ENCODE data around the gene MEF2C.
"Not testable (repeated sequence)": the region's sequence is repeated elsewhere in the genome, so short reads cannot be mapped to it uniquely, and the experiment has no call there.

Gene MEF2C

GRCh38 chr5:88798933-88799332, 84.1 kb downstream of the MEF2C start:
- DNase-seq = not testable (repeated sequence)

- not testable (repeated sequence) for DNase-seq
These were observed 89.2 kb downstream of the MEF2C start for GRCh38 chr5:88793797-88794196.

DNA sequence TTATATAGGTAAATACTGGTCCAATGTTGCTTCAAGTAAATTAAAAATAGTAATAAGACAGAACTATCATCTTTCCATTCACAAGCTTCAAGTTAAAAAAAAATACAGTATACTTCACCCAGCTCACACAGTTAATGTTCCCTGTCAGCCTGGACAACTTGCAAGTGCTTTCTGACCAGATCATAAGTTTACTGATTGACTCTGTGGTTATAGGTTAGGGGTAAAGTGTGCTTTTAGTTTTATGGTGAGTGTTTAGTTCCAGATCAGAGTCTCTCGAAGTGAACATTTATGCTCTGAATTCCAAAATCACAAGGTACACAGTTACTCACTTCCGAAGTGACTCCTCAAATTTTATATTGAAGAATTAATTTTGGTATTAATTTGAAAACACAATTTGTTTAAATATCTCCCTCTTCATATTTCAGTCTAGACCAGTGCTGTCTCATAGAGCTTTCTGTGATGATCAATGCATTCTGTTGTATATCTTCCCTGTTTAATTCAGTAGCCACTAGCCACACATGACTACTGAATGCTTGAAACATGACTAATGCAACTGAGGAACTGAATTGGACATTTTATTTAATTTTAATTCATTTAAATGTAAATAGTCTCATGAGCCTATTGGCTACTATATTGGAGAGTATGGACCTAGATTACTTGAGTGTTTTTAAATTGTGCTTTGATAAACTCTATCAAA, 90.7 kb downstream of the MEF2C start:
- DNase-seq = no peak

GRCh38 chr5:88787856-88788255, 95.1 kb downstream of the MEF2C start:
- DNase-seq = no peak

GRCh38 chr5:88786789-88787188, 96.2 kb downstream of the MEF2C start:
- DNase-seq = no peak

GRCh38 chr5:88785746-88786565, 97.0 kb downstream of the MEF2C start:
- DNase-seq = peak; percentile 93

GRCh38 chr5:88782571-88782970, 100.4 kb downstream of the MEF2C start:
- DNase-seq = no peak

- no peak for DNase-seq
These were observed 102.2 kb downstream of the MEF2C start for GRCh38 chr5:88780736-88781135.

DNA sequence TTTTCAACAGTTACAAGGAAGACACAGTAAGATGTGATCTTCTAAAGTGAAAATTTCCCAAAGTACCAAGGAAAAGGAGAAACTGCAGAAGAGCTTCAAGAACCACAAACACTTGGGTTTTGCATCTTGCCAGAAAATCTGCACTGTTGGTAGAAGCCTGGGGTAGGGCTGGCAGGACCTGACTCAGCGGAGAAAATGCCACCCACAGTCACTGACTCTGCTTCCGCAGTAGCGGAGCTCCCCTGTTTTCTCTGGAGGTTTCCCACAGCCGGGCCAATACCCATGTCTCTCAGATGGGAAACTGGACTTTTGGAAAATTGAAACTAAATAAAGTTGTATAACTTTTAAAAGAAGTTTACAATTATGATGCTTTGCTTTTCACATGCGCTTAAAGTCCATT, 104.2 kb downstream of the MEF2C start:
- no peak for DNase-seq

- DNase-seq = no peak
These were observed 106.3 kb downstream of the MEF2C start for GRCh38 chr5:88776692-88777091.

GRCh38 chr5:88772831-88773230, 110.2 kb downstream of the MEF2C start:
- no peak for DNase-seq

- no peak for DNase-seq
These were observed 110.9 kb downstream of the MEF2C start for GRCh38 chr5:88772047-88772446.

DNA sequence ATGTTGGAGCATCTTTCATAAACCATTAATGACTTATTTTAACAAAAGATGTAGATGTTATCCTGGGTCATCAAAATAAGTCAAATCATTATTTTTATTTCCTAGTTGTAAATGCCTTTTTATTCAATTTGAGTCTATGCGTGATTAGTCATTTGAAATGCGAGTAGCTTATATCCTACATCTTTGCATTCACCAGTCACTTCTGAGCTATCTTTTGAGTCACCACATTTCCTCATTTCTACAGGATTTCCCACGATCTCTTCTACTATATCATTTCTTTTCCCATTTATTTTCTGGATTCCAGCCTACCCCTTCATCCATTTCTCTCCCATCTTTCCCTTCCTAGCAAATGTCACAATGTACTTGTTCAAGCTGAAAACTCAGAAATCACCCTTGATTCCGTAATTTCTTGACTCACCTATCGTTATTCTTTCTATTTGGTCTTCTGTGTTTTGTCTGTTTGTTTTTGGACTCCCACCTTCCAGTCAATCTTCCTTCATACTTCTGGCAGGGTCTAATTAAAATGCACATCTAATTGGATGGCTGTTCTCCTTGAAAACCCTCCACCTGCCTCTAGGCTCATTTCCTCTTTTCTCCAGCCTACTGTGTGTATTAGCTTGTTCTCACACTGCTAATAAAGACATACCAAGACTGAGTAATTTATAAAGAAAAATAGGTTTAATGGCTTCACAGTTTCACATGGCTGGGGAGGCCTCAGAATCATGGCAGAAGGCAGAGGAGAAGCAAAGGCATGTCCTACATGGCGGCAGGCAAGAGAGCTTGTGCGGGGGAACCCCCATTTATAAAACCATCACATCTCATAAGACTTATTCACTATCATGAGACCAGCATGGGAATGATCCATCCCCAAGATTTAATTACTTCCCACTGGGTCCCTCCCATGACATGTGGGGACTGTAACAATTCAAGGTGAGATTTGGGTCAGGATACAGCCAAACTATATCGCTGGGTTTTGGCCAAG, 112.4 kb downstream of the MEF2C start:
- no peak for DNase-seq

GRCh38 chr5:88769165-88769564, 113.8 kb downstream of the MEF2C start:
- DNase-seq = no peak

DNA sequence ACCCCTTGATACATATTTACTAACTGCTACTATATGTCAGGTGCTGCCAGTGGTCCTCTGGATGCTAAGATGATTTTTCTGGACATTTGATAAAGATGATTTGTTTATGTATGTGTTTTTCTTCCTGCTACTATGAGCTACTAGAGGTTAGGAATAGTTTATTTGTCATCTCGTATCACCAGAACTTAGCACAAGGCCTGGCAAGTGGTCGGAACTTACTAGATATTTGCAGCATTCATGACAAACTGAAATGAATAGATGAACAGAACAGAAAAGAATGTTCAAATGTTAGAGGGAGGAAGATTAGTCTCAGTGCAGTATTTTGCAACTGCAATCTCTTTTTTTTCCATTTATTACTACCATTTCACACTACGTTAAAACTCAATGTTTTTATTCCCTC, 114.6 kb downstream of the MEF2C start:
- no peak for DNase-seq

- DNase-seq = no peak
These were observed 117.2 kb downstream of the MEF2C start for GRCh38 chr5:88765798-88766197.

DNA sequence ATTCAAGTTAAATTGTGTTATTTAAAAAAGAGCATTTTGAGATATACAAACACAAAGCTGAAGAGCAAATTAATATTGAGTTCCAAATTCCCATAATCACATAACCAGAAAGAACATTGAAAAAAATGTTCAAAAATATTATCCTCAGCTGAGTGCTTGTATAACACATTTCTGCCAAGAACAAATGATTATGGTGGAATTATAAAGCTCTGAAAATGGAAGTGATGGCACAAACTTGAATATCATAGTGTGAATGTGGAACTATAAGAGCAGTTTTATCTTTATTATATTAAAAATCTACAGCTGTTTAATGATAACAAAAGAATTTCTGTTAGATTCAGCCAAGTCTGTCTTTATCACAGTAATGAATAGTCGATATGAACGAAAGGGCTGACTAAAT, 117.8 kb downstream of the MEF2C start:
- DNase-seq = no peak

DNA sequence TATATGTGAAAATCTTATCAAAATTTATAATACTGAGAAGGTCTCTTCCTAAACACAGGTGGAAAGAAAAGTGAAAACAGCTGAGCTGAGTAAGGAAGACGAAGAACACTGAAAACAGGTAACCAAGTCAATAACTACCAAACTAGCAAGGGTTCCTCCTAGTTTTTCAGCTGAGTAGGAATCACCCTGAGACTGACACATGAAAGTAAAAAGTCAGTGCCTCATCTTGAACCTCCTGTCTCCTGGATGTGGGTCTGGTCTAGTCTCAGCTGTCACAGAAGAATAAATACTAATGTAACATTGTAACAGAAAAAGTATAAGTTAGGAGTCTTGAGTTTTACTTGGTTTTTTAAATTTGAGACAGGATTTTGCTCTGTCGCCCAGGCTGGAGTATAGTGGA, 121.0 kb downstream of the MEF2C start:
- no peak for DNase-seq

DNA sequence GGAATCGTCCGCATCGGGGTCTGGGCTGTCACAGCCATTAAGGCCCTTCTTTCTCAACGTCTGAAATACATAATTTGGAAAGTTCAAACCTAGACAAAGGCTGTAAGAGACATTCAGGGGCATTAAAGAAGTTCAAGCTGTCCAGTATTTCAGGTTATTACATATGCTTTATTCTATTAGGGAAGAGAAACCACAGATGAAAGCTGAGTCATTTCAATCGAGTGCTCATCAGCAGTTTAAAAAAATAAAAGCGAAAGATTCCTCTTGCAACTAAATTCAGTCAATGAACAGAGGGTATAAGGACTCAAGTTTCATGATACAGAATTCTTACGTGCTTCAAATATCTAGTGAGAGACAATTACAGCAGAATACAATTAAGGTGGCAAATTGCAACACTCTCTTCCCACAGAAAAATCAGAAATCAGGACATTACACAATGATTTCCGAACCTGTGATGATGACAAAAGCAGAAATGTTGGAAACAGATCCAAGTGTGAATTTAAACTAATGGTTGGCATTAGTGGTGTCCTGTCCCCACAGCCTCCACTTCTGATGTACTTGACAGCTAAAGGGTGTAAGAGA, 121.6 kb downstream of the MEF2C start:
- no peak for DNase-seq

DNA sequence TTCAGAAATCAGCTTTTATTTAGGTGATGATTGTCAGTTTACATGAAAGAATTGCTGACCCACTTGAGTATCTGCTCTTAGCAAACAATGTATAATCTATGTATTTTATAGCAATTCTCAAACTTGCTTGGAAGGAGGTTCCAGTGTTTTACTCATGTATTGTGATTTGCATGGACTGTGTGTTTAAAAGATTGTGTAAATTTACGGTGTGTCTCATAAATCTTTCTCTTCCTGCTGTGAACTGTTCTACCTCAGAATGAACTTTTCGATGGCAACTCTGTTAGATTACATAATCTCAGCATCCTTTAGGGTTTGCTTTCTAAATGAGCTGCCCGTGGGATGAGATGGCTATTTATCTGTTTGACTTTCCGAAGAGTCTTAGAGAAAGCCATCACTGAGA, 122.5 kb downstream of the MEF2C start:
- DNase-seq = no peak

GRCh38 chr5:88758591-88758990, 124.4 kb downstream of the MEF2C start:
- no peak for DNase-seq

DNA sequence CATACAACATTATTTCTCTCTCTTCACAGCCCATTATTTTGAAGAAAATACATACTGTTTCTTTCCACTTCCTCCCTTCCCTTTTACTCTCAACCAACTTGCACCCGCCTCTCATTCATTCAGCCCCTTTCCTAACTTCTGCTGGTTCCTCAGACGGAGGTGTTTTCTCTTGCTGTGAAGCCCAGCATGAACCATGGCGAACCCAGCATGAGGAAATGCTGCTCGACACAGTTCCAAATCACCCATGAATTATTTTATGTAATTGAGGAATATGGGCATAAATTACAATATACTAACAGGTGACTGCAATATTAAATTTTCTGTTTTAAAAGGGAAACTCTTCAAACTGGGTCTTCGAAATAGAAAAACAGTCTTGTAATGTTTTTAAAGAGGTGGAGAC, 124.8 kb downstream of the MEF2C start:
- DNase-seq = no peak

DNA sequence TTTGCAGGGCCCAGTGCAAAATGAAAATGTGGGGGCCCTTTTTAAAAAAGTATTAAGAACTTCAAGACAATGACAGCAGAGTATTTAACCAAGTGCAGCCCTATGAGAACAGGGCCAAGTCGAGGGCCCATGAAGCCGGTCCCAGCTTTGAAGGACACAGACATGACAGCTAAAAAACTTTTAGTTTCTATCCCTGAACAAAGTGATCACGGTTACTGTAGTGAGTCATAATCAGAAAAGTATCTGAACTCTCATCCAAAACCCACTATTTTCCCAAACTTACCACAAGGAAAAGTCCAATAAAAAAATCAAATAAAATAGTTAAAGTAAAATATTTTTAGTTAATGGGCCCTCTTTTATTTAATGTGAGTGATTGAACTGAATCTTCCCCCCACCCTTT, 126.0 kb downstream of the MEF2C start:
- no peak for DNase-seq

Data from islet precursor cell (in vitro differentiated cells).